HG02610 (cell line): ENCODE measurements around the gene AP1G2.

ENCODE experiments used
- ATAC-seq: cut with Tn5 transposase; IDR thresholded peaks from one replicate; pipeline ENCODE4 v1.9.1; 2021; ENCODE audit warnings: mild to moderate bottlenecking, moderate library complexity; ENCODE audit not compliant: unreplicated experiment

Gene AP1G2

GRCh38 chr14:23571701-23572523 lies 4.3 kb upstream of the AP1G2 start:
- ATAC-seq, result no peak

DNA sequence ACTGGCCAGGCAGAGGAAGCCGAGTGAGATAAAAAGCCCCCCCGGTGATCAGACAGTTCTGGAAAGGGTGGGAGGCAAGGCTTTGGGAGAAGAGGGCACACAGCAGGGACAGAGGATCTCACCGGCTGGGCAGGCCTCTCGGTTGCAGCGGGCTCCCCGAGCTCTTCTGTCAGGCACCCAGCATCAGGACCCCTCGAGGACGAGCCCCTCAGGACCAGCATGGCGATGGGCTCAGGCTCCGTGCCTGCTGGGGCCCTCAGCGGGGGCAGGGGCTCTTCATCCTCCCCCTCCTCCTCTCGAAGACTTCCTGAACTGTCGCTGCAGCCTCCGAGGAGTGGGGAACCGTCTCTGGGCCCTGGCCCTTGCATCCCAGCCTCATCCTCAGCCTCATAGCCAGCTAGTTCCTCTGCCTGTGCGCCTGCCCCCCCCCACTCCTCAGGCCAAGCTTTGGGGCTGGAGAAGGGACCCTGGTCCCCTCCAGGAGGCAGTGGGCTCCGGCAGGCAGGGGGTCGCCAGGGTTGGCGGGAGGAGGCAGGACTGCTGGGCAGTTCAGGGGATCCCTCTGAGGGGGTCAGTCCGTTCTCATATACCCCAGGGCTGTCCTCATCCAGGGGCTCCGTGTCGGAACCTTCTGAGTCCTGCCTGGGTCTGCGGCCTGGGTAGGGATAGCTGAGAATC lies 3.4 kb upstream of the AP1G2 start:
- no peak for ATAC-seq

GRCh38 chr14:23569443-23570151 lies 2.0 kb upstream of the AP1G2 start:
- ATAC-seq, result no peak

DNA sequence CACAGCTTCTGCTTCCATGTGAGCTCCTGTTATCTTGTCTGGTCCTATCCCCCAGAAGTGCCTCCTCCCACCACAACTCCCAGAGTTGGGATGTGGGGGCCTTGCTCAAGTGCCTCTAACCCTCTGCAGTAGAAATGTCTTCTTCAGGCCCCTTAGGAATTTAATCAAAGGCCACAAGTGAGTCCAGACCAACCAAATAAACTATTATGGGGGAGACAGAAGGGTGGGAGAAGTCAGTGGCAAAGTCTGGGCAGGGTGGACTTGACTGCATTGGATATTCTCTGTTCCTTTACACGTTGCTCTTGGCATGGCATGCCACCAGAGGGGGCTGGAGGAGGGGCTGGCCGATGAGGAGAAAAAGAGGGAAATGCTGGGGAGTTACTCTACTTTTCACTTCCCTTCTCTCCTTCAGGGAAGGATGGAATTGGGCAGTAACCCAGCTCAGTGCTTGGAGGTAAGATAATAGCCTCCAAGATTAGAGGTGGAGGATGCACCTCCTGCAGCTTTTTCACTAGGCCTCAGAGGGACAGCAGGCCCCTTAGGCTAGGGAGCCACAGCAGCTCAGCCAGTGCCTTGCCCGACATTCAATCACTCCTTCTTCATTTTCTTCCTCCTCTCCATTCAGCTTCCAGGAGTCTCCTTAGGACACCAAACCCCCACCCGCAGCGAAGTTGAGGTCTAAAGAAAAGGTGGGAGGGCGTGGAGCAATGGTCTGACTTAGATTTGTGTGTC lies 1.2 kb upstream of the AP1G2 start:
- ATAC-seq, result no peak

DNA sequence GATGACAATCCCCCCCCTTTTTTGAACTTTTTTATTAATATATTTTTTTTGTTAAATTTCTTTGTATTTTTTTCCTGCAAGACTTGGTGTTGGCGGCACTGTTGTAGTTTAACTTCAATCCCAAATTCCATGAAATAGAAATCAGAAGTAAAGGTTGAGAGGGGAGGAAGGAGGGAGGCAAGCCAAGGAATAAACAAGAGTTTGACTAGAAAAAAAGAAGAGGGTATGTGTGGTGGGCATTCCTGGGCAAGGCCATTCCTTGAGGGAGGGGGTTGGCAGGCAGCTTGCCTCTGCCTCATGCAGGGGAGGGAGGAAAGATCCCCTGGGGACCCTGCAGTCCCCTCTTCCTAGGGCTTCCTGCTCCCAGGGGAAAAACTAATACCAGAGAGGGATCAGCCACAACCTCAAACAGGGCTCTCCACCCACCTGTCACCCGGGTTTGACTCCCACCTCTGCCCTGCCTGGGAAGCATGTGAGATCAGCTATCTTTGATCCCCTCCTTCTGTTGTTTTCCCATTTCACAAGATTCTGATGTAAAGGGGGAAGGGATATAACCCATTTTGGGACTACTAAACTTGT lies 519 bp upstream of the AP1G2 start:
- no peak for ATAC-seq

GRCh38 chr14:23566778-23567185 lies 809 bp downstream of the AP1G2 start:
- ATAC-seq, result no peak

- no peak for ATAC-seq
These were observed 1.3 kb downstream of the AP1G2 start for GRCh38 chr14:23566112-23566777.

DNA sequence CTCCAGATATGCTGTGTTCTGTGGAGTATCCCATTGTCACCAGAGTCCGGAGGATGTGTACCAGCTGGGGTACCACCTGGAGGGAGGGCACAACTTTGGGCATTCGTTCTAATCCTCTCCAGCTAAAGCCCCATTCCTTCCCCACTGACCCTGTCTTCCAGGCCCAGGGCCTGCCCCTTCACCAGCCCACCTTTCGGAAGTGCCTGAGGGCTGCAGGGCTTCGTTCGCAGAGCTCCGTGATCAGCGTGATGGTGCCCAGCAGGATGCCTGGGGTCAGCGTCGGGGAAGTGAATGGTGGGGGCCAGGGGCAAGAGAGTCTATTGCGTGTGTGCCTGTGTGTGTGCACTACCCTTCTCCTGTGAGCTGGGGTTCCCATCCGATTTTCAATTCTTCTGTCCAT lies 2.0 kb downstream of the AP1G2 start:
- ATAC-seq, result no peak

DNA sequence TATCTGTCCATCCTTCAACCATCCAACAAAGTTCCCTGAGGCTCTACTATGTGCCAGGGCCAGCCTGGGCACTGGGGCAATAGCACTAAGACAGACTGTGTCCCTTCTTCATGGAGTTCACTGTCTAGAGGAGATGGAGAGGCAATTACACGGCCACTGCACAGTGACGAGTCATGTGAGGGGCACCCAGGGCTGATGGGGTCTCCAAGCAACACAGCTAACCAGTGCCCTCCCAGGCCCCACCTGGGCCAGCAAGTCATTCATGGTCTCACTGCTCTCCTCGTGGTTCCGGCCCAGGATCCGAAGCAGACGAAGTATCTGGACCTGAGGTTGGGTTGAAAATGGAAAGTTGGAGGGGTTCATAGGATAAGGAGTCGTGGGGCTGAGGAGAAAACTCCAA lies 2.7 kb downstream of the AP1G2 start:
- ATAC-seq, result no peak

DNA sequence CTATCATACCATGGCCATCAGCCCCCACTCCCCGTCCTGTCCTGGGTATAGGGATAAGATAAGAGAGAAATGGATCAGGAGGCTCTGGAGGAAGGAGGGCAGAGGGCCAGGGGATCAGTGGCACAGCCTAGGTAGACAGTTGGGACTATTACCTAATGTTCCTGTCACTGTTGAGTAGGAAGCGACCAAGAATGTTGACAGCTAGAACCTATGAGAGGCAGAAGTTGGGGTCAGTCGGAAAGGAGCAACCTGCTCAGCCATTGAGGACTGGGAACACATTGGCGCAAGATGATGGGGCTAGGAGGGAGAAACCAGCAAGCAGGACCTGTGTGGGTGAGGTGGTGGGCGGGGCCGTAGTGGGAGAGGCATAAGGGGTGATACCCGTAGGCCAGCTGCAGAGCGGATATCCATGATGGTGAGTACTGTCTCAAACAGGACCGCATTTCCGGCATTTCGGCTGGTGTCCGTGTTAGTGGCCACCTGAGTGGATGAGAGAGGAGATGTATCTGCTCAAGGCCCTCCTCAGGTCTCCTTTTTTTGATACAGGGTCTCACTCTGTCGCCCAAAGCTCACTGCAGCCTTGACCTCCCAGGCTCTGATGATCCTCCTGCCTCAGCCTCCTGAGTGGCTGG lies 3.3 kb downstream of the AP1G2 start:
- ATAC-seq, result no peak

GRCh38 chr14:23563473-23564180 lies 4.0 kb downstream of the AP1G2 start:
- no peak for ATAC-seq

DNA sequence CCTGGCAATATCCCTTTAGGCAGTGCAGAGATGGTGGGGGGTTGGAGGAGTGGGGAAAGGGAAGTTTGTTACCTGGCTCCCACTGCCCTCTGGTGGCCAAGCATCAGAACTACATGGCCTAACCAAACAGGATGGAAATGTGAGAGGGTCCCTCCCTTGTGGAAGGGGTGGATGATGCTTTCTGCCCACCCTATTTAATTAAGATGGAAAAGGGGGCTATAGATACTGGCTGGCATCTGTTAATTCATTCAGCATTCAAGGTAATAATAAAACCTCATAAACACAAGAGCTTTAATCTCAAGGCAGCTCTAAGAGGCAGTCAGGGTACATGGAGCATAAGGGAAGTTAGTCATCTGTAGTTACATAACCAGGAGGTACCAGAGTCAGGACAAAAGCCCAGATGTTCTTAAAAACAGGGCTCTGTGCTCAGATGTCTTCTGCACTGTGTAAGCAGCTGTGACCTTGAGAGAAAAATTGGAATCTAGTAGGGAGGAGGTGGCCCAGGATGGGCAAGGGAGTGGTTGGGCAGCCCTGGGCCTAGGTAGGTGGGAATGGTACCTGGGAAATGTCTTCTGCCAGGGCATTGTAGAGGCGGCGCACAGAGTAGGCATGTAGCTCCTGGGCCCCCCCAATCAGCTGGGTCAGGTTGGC lies 4.6 kb downstream of the AP1G2 start:
- no peak for ATAC-seq

DNA sequence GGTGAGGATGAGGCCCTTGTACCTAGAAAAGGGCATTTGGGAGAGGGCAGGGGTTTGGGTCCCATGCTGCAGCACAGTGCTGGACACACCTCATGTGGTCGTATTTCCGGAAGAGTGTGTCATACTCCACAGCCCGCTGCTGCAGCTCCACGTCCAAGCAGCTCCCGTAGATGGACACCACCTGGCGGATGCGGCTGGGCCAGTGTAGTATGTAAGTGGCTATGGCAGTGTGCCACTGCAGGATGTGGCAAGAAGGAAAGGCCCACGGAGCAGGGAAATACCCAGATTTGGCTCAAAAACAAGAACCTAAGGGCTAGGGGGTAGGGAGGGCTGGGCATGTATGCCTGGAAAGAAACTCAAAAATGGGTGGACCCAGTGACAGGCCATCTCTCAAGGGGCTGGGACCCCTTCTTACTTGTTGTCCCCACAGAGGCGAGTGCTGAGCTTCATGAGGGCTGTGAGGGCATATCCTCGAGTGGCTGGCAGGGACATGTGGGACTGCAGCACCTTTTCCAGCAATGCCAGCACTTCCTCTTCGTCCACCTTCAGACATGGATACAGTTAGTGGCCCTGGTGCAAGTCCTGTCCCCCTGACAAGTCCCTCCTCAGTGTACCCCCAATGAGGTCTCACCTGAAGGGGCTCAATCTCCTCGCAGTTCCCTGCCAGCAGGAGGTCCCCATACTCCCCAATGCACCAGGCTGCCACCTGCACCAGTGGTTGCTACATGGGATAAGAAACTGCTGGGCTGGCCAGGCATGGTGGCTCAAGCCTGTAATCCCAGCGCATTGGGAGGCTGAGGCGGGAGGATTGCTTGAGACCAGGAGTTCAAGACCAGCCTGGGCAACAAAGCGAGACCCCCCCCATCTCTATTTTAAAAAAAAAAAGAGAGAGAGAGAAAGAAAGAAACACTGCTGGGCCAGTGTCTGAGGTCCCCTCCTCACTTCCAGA lies 5.4 kb downstream of the AP1G2 start:
- ATAC-seq, result no peak

- no peak for ATAC-seq
These were observed 6.3 kb downstream of the AP1G2 start for GRCh38 chr14:23561259-23561658.

DNA sequence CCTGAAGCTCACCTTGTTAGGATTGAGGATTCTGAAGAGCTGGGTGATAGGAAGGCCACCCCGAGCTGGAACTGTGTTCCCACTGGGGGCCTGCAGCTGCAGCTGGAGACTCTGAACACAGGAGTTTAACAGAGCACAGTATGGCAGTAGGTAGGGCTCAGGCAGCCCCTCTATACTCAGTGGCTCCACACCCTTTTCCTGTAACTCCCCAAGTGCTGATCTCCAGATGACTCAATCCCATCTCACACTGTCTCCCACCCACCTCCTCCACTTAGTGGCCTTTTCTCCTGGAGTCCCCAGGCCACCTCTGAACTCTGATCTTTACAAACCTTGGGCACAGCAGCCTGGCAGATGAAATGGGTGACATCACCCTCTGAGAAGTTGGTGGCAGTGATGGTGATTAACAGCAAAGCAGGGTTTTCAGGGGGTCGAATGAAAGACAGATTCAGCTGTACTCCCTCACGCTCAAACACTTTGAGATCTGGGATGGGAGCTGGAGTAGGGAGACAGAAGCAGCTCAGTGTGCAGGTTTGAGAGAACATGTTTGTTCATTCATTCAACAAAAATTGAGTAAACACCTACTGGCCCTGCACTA lies 7.6 kb downstream of the AP1G2 start:
- no peak for ATAC-seq

GRCh38 chr14:23559010-23559925 lies 8.3 kb downstream of the AP1G2 start:
- ATAC-seq, result no peak
